Measurements from ENCODE around the gene LINGO1.

DNA sequence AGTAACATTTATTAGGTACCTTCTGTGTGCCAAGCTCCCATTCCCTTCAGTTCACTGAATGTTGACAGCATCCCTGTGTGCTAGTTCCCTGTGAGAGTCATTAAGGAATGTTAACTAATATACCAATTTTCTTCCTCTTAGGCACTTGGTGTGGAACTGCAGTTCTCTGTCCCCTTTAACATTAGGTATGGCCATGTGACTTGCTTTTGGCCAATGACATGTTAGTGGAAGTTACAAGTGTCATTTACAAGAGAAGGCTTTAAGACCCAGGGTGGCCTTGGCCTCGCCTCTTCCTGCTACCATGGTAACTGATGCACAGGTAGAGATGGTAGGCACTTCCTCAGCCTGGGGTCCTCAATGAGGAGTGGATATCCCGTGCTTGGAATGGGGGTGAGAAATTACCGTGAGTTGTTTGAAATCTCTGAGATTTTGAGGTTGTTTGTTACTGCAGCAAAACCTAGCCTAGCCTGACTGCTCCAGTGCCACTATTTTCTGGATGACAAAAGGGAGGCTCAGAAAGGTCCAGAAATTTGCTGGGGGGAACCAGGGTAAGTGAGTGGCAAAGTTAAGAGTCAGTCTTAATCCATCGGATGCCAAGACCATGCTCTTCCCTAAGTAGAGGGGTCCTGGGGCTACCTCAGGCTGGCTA is 21.2 kb upstream of the LINGO1 start:
- TF ChIP-seq POLR2AphosphoS5 (IDR thresholded peaks at IDR 0.05) (no peak), CTCF (IDR thresholded peaks at IDR 0.05) (no peak), POLR2A (IDR thresholded peaks at IDR 0.05) (no peak)
